ENCODE results near the gene TAF10.

Gene TAF10

GRCh38 chr11:6650980-6651379, 39.0 kb upstream of the TAF10 start:
- Histone ChIP-seq H3K27me3 (ENCODE audit: insufficient read depth, low read length) (peaks cover 13% of the 10 kb centered on the region), H3K4me3 (ENCODE audit: low read depth, low read length, poor library complexity, severe bottlenecking) (no peak overlapping the region), H3K4me1 (ENCODE audit: insufficient read depth, low read length, severe bottlenecking) (peaks cover 12% of the 10 kb centered on the region), H3K4me2 (ENCODE audit: low read length) (no peak overlapping the region), H3K9me3 (ENCODE audit: low read length) (no peaks in the 10 kb centered on the region), H4K20me1 (ENCODE audit: insufficient read depth, low read length) (no peaks in the 10 kb centered on the region), H3K9ac (ENCODE audit: low read length) (no peak overlapping the region), H3K79me2 (ENCODE audit: insufficient read depth, low read length) (no peaks in the 10 kb centered on the region), H3K9me2 (ENCODE audit: low read depth, low read length) (no peaks in the 10 kb centered on the region), H3F3A (ENCODE audit: insufficient read depth, low read length) (no peaks in the 10 kb centered on the region), H3K27ac (ENCODE audit: low read depth, low read length, poor library complexity, severe bottlenecking) (no peak overlapping the region), H2AFZ (ENCODE audit: low read length) (no peak overlapping the region), H3K36me3 (ENCODE audit: insufficient read depth, low read length) (no peaks in the 10 kb centered on the region)
- TF ChIP-seq CTCF (IDR thresholded peaks at IDR 0.05; ENCODE audit: low read length) (no peak), EZH2 (IDR thresholded peaks at IDR 0.05; ENCODE audit: borderline replicate concordance, low read length) (no peak)

- Histone ChIP-seq H3K9ac (ENCODE audit: low read length) (no peak overlapping the region), H3K79me2 (ENCODE audit: insufficient read depth, low read length) (no peaks in the 10 kb centered on the region), H3K4me3 (ENCODE audit: low read depth, low read length, poor library complexity, severe bottlenecking) (no peak overlapping the region), H3K9me3 (ENCODE audit: low read length) (no peaks in the 10 kb centered on the region), H3K27me3 (ENCODE audit: insufficient read depth, low read length) (peaks cover 13% of the 10 kb centered on the region; the same call in 1 of the 2 replicates), H3F3A (ENCODE audit: insufficient read depth, low read length) (no peaks in the 10 kb centered on the region), H3K9me2 (ENCODE audit: low read depth, low read length) (no peaks in the 10 kb centered on the region), H3K4me2 (ENCODE audit: low read length) (no peak overlapping the region), H3K4me1 (ENCODE audit: insufficient read depth, low read length, severe bottlenecking) (peaks cover 12% of the 10 kb centered on the region), H3K27ac (ENCODE audit: low read depth, low read length, poor library complexity, severe bottlenecking) (no peak overlapping the region), H4K20me1 (ENCODE audit: insufficient read depth, low read length) (no peaks in the 10 kb centered on the region), H3K36me3 (ENCODE audit: insufficient read depth, low read length) (no peaks in the 10 kb centered on the region), H2AFZ (ENCODE audit: low read length) (no peak overlapping the region)
- TF ChIP-seq CTCF (IDR thresholded peaks at IDR 0.05; ENCODE audit: low read length) (no peak), EZH2 (IDR thresholded peaks at IDR 0.05; ENCODE audit: borderline replicate concordance, low read length) (no peak)
These were observed 38.1 kb upstream of the TAF10 start for GRCh38 chr11:6650104-6650503.

- TF ChIP-seq CTCF (IDR thresholded peaks at IDR 0.05; ENCODE audit: low read length) (no peak), EZH2 (IDR thresholded peaks at IDR 0.05; ENCODE audit: borderline replicate concordance, low read length) (no peak)
- no peak overlapping the region for H3K4me2 ChIP-seq (ENCODE audit: low read length)
These were observed 36.5 kb upstream of the TAF10 start for GRCh38 chr11:6648501-6648900.

More at GRCh38 chr11:6648501-6648900, 36.5 kb upstream of the TAF10 start:
- H2AFZ ChIP-seq (ENCODE audit: low read length), result no peak overlapping the region
- H3K9me2 ChIP-seq (ENCODE audit: low read depth, low read length), result no peaks in the 10 kb centered on the region
- no peaks in the 10 kb centered on the region for H3K9me3 ChIP-seq (ENCODE audit: low read length)
- H3K9ac ChIP-seq (ENCODE audit: low read length), result no peak overlapping the region
- peaks cover 12% of the 10 kb centered on the region for H3K4me1 ChIP-seq (ENCODE audit: insufficient read depth, low read length, severe bottlenecking)
- H3K27ac ChIP-seq (ENCODE audit: low read depth, low read length, poor library complexity, severe bottlenecking), result no peak overlapping the region
- H3K4me3 ChIP-seq (ENCODE audit: low read depth, low read length, poor library complexity, severe bottlenecking), result no peak overlapping the region
- H3F3A ChIP-seq (ENCODE audit: insufficient read depth, low read length), result no peaks in the 10 kb centered on the region
- H3K27me3 ChIP-seq (ENCODE audit: insufficient read depth, low read length), result no peaks in the 10 kb centered on the region
- no peaks in the 10 kb centered on the region for H3K79me2 ChIP-seq (ENCODE audit: insufficient read depth, low read length)
- no peaks in the 10 kb centered on the region for H3K36me3 ChIP-seq (ENCODE audit: insufficient read depth, low read length)
- no peaks in the 10 kb centered on the region for H4K20me1 ChIP-seq (ENCODE audit: insufficient read depth, low read length)
